ENCODE measurements around the gene NCAM2.

The NCAM2 gene

GRCh38 chr21:21466752-21467151 lies 468.5 kb downstream of the NCAM2 start:
- no peak for DNase-seq

DNA sequence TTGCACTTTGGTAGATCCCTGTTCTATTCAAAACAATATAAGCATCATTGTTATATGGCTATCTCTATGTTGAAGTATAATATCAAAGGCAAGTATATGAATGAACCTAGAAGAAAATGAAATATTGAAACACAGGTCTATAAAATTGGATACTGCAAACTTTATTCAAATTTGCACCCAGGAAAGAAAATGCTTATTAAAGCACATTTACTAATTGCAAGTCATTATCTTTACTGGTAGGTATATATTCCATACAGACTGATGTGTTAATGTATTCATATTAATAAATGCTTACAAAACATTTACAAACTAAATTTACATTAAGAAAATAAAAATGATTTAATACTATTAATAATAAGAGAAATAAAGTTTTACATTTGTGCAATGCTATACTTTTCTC lies 469.8 kb downstream of the NCAM2 start:
- no peak for DNase-seq

GRCh38 chr21:21481239-21481638 lies 483.0 kb downstream of the NCAM2 start:
- no peak for DNase-seq

- no peak for DNase-seq
These were observed 510.6 kb downstream of the NCAM2 start for GRCh38 chr21:21508859-21509258.

DNA sequence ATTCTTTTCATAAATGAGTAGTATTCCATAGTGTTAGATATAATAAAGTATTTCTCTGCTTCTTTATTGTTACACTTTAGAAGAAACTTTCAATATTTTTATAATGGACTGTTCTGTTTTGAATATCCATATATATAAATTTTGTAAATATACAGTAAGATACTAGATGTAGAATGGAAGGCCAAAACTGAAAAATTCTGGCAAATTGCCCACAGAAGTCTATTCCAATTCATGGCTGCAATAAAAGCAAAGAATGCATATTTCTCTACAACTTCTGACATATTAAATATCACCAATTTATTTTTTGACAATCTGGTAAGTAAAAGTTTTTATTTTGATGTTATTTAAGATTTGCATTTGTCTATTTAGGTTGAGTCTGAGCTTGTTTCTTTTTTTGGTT lies 532.5 kb downstream of the NCAM2 start:
- no peak for DNase-seq

GRCh38 chr21:21547368-21547953 lies 549.3 kb downstream of the NCAM2 start:
- DNase-seq, result no peak

- DNase-seq, result no peak
These were observed 561.3 kb downstream of the NCAM2 start for GRCh38 chr21:21559285-21560045.
